K562 (cell line): ENCODE results near the gene NCMAP. TPM values are rescaled to one million over a fixed set of nuclear protein-coding genes. Genes with fewer than 3 reads are reported as not detected.

Experiments
- ATAC-seq: fragments of 200-7000 bp; cut with Tn5 transposase; 3 replicates; pipeline ENCODE4 v1.9.1; 2020; ENCODE audit warnings: moderate library complexity
- BruUV-seq: library from RNA; stranded (reverse); fragments of 400-500 nt; replicated peaks from 2 replicates; lab custom pipeline; 2021; lab: Mats Ljungman, UMichigan
- CTCF ChIA-PET: fragments of 300-600 bp; formaldehyde crosslinking; extraction: SDS; loops from one replicate; lab custom pipeline; 2021; ENCODE audit warnings: low intra/inter-chr PET ratio; lab: Yijun Ruan, JAX
- POLR2A ChIA-PET: fragments of 300-600, 350-650 bp; sonication (Branson Sonifier 250); formaldehyde crosslinking; extraction: SDS; loops from one replicate; lab custom pipeline; 2021; ENCODE audit warnings: antibody characterized with exemption, inconsistent platforms; lab: Yijun Ruan, JAX
- DNase-seq, 4 experiments: peaks; one replicate each; pipeline versions ENCODE4 v3.0.0 to v3.0.0-alpha.2; 2011 to 2018; ENCODE audit warnings: low spot score in 3 of 4, mixed read lengths in 3 of 4; ENCODE audit errors: extremely low read depth in 1 of 4
- FAIRE-seq: peaks from 2 replicates; lab custom pipeline; 2011; peaks lifted over from hg19 to GRCh38; lab: Jason Lieb, UNC
- H2AFZ ChIP-seq: 2 replicates; pipeline ENCODE4 v1.6.0; 2011; ENCODE audit warnings: low read depth, low read length, control low read depth, inconsistent platforms
- H3K27ac ChIP-seq: fragments of 200-600 bp; 3 replicates; pipeline ENCODE4 v1.8.0; 2011; ENCODE audit warnings: low read depth, mild to moderate bottlenecking, control low read depth, inconsistent platforms, low read length, moderate library complexity, mixed read lengths; ENCODE audit errors: extremely low read depth
- H3K27me3 ChIP-seq, 2 experiments: fragments of 300-600 bp in 1 of 2; 2 replicates in 1 of 2; 3 replicates in 1 of 2; pipeline versions ENCODE4 v1.6.0 to v1.8.0; 2011; ENCODE audit warnings: inconsistent platforms in 2 of 2, low read length in 2 of 2, mild to moderate bottlenecking in 1 of 2, mixed read lengths in 1 of 2, moderate library complexity in 1 of 2; ENCODE audit not compliant: control insufficient read depth in 2 of 2, insufficient read depth in 2 of 2
- H3K36me3 ChIP-seq: fragments of 300-600 bp; 3 replicates; pipeline ENCODE4 v1.8.0; 2011; ENCODE audit warnings: mild to moderate bottlenecking, low read length, inconsistent platforms; ENCODE audit not compliant: control insufficient read depth, insufficient read depth
- H3K4me1 ChIP-seq, 2 experiments: fragments of 200-600 bp in 1 of 2; replicated peaks in 1 of 2; 2 replicates in 1 of 2; 3 replicates in 1 of 2; pipeline versions ENCODE4 v1.5.1 to v1.8.0; 2011; ENCODE audit warnings: inconsistent platforms in 2 of 2, low read length in 2 of 2, mild to moderate bottlenecking in 1 of 2, mixed read lengths in 1 of 2, moderate library complexity in 1 of 2; ENCODE audit not compliant: control insufficient read depth in 2 of 2, insufficient read depth in 2 of 2
- H3K4me2 ChIP-seq: 2 replicates; pipeline ENCODE4 v1.6.1; 2011; ENCODE audit warnings: low read length, control low read depth, inconsistent platforms, mixed read lengths; ENCODE audit not compliant: insufficient read depth
- H3K4me3 ChIP-seq: fragments of 200-600 bp; sonication (generic), shearing (Covaris generic); 2 replicates; pipeline ENCODE4 v1.5.1; 2016; ENCODE audit warnings: control low read depth, inconsistent platforms
- H3K79me2 ChIP-seq: fragments of 200-600 bp; 3 replicates; pipeline ENCODE4 v1.8.0; 2011; ENCODE audit warnings: low read length, inconsistent platforms; ENCODE audit not compliant: control insufficient read depth, insufficient read depth
- H3K9ac ChIP-seq, 2 experiments: 2 replicates each; pipeline versions ENCODE4 v1.6.0 to v1.6.1; 2011; ENCODE audit warnings: low read depth in 2 of 2, low read length in 2 of 2, control low read depth in 1 of 2, inconsistent platforms in 1 of 2, mild to moderate bottlenecking in 1 of 2, mixed read lengths in 1 of 2; ENCODE audit not compliant: insufficient read depth in 1 of 2
- H3K9me1 ChIP-seq: one replicate; pipeline ENCODE4 v1.6.0; 2011; ENCODE audit warnings: inconsistent platforms, mild to moderate bottlenecking, low read length, moderate library complexity; ENCODE audit not compliant: control insufficient read depth, insufficient read depth
- H3K9me3 ChIP-seq: replicated peaks from 2 replicates; pipeline ENCODE4 v1.5.1; 2011; ENCODE audit warnings: low read depth, low read length, inconsistent platforms; ENCODE audit not compliant: control insufficient read depth, insufficient read depth
- H4K20me1 ChIP-seq: replicated peaks from 2 replicates; pipeline ENCODE4 v1.6.1; 2011; ENCODE audit warnings: low read length, inconsistent platforms, mixed read lengths; ENCODE audit not compliant: control insufficient read depth, insufficient read depth
- CEBPB ChIP-seq: fragments of 450-650 bp; IDR thresholded peaks from 2 replicates; pipeline ENCODE4 v1.6.1; 2016; ENCODE audit warnings: missing genetic modification characterization, missing compliant biosample characterization
- CEBPG ChIP-seq, 3 experiments: fragments of 200-800 bp in 1 of 3; sonication (Bioruptor generic) in 1 of 3; sonication (generic) in 1 of 3; formaldehyde crosslinking in 1 of 3; IDR thresholded peaks in 2 of 3; conservative IDR thresholded peaks in 1 of 3; 2 replicates each; pipeline versions ENCODE4 v1.6.1 to v1.8.0; 2016 to 2022; ENCODE audit warnings: missing compliant biosample characterization in 2 of 3, missing genetic modification characterization in 2 of 3, mild to moderate bottlenecking in 1 of 3, missing genetic modification reagents in 1 of 3
- EGR1 ChIP-seq: fragments of 450-650 bp; conservative IDR thresholded peaks from 2 replicates; pipeline ENCODE4 v1.6.1; 2017; ENCODE audit warnings: mild to moderate bottlenecking
- MEIS2 ChIP-seq: fragments of 450-650 bp; IDR thresholded peaks from 2 replicates; pipeline ENCODE4 v1.6.1; 2014; ENCODE audit warnings: mild to moderate bottlenecking; ENCODE audit not compliant: partially characterized antibody
- SIN3A ChIP-seq, 2 experiments: fragments of 150-350 bp in 1 of 2; IDR thresholded peaks; 2 replicates each; pipeline ENCODE4 v1.6.1; 2011 to 2016; ENCODE audit warnings: borderline replicate concordance in 2 of 2, low read depth in 2 of 2, low read length in 2 of 2, mild to moderate bottlenecking in 2 of 2, moderate library complexity in 2 of 2; ENCODE audit not compliant: control insufficient read depth in 1 of 2
- ZKSCAN1 ChIP-seq: fragments of 150-350 bp; IDR thresholded peaks from 2 replicates; pipeline ENCODE4 v1.6.1; 2016; ENCODE audit warnings: low read depth, low read length
- ZNF449 ChIP-seq: fragments of 250-450 bp; sonication (Bioruptor Pico); IDR thresholded peaks from 2 replicates; pipeline ENCODE4 v1.8.0; 2022; ENCODE audit warnings: moderate library complexity, mild to moderate bottlenecking, inconsistent platforms
- ZNF551 ChIP-seq: fragments of 250-450 bp; sonication (Bioruptor Pico); IDR thresholded peaks from 2 replicates; pipeline ENCODE4 v1.5.0; 2021; ENCODE audit warnings: mild to moderate bottlenecking, moderate library complexity
- WGBS: fragments of 100-300 bp; shearing (Covaris generic); methylation state at CpG from one replicate; pipeline ENCODE4 v1.1.6; 2016; ENCODE audit warnings: low coverage, mixed read lengths; ENCODE audit not compliant: insufficient coverage; ENCODE audit errors: missing lambda C conversion rate; 5-methylcytosine and 5-hydroxymethylcytosine counted together
- in situ Hi-C: fragments of 300-500 bp; cut with MboI; formaldehyde crosslinking; loops from 4 replicates; pipeline ENCODE4 v1.15.0; 2018; ENCODE audit warnings: inconsistent platforms, mixed read lengths
- intact Hi-C: fragments of 100-400 bp; cut with micrococcal nuclease; formaldehyde crosslinking; loops from 2 replicates; pipeline ENCODE4 v1.14.2; 2022
- polyA plus RNA-seq, 8 experiments: library from polyadenylated mRNA; depleted of rRNA in 4 of 8; stranded (reverse) in 5 of 8; unstranded in 3 of 8; fragments of >200 nt; fragmentation: Nextera tagmentation in 2 of 8; fragmentation: Illumina TruSeq in 1 of 8; extraction: Ambion mirVana in 2 of 8; extraction: Trizol in 1 of 8; gene quantifications; 2 replicates each; pipeline versions ENCODE4 v1.2.1 to v1.2.3, GENCODE V29; 2011 to 2014; ENCODE audit warnings: inconsistent platforms in 1 of 8, missing spikeins in 1 of 8
- total RNA-seq, 7 experiments: library from RNA; depleted of rRNA in 6 of 7; stranded (reverse); fragments of >200 nt in 6 of 7; fragmentation: Illumina TruSeq in 2 of 7; extraction: Trizol in 2 of 7; gene quantifications; 2 replicates each; pipeline versions ENCODE4 v1.2.1 to v1.2.3, GENCODE V29; 2011 to 2021; ENCODE audit warnings: low replicate concordance in 1 of 7
- TF ChIP-seq, protein P1 (sequence below): fragments of 450-650 bp; IDR thresholded peaks from 2 replicates; pipeline ENCODE4 v1.6.1; 2016; ENCODE audit warnings: low read depth, mild to moderate bottlenecking, moderate library complexity

Gene NCMAP
- total and polyA plus RNA-seq, 9 of the 15 experiments (the other 6 are each of a cell fraction or from before 2014, with no cell fraction given): 0.03 TPM; not detected in 8

- ChIA-PET CTCF (interaction anchor here (0.5 kb wide), 1 partner anchor 18 kb away, joined by 3 read pairs; no protein-coding TSS in a partner anchor), POLR2A (interaction anchor here (0.8 to 1.3 kb wide), 2 partner anchors 9 to 23 kb away, joined by 3 to 7 read pairs; no protein-coding TSS in a partner anchor)
- H4K20me1 ChIP-seq: no peaks in the 10 kb centered on the region
- H3K9me3 ChIP-seq: no peaks in the 10 kb centered on the region
- FAIRE-seq (no peak), ATAC-seq (no peak), DNase-seq (no peak)
- WGBS: 1% methylated on average over 3 of the region's 3 CpGs
- in situ Hi-C loops: no loop called here
- 0 out of 5 replicates have a peak, but pooled peaks cover 0 to 4% of the 10 kb centered on the region in 2 experiments for H3K4me1 ChIP-seq
- H3K79me2 ChIP-seq: no peaks in the 10 kb centered on the region
- H3K4me2 ChIP-seq: no peak overlapping the region
- peaks cover 19 to 33% of the 10 kb centered on the region in 2 experiments for H3K27me3 ChIP-seq
- intact Hi-C loops: no loop called here
- H3K9ac ChIP-seq: no peak overlapping the region
- H3K9me1 ChIP-seq: no peaks in the 10 kb centered on the region
- no peak overlapping the region for H3K27ac ChIP-seq
- H3K36me3 ChIP-seq: no peaks in the 10 kb centered on the region
- BruUV-seq: no TSS peak
- no peak overlapping the region for H2AFZ ChIP-seq
- TF ChIP-seq CEBPB (tag) (peak; percentile 29; the same call in 1 of the 2 replicates), ZNF551 (CRISPR knock-in tag) (no peak), ZKSCAN1 (peak; percentile 69; the same call in 1 of the 2 replicates), ZNF449 (CRISPR knock-in tag) (no peak), MEIS2 (peak; percentile 9), SIN3A (IDR thresholded peaks at IDR 0.05; ENCODE audit: borderline replicate concordance in 2 of 2, control insufficient read depth in 1 of 2, low read depth in 2 of 2, low read length in 2 of 2) (no peak), CEBPG (CRISPR knock-in tag; IDR thresholded peaks at IDR 0.05) (no peak), CEBPG (tag; conservative IDR thresholded peaks at IDR 0.05 in 1 of 2, IDR thresholded peaks at IDR 0.05 in 1 of 2) (peak in 1 of 2 experiments; percentile 54; a peak in 1 of 4 replicates), EGR1 (no peak)
- TF ChIP-seq, protein P1, sequence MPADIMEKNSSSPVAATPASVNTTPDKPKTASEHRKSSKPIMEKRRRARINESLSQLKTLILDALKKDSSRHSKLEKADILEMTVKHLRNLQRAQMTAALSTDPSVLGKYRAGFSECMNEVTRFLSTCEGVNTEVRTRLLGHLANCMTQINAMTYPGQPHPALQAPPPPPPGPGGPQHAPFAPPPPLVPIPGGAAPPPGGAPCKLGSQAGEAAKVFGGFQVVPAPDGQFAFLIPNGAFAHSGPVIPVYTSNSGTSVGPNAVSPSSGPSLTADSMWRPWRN: no peak
- no peak overlapping the region for H3K4me3 ChIP-seq
Measured at GRCh38 chr1:24609949-24610517, 54.1 kb downstream of the NCMAP start.
